ENCODE data around the gene CAVIN4. TPM values are rescaled to one million over a fixed set of nuclear protein-coding genes. Genes with fewer than 3 reads are reported as not detected.

CAVIN4 gene
- 0.26 to 0.47 TPM (median 0.39 TPM) in 5 replicates for total RNA-seq (2022; extraction: Qiagen RNA extraction)

GRCh38 chr9:100577776-100578448, at the start of gene CAVIN4:
Gene CAVIN4 (plus strand): TSS chr9:100578079. CDS start chr9:100578144, 65 bp downstream.

Other genes starting within 250 kb of the CAVIN4 start
- gene TEX10, start 225.1 kb upstream of the CAVIN4 start, total RNA-seq (2022; extraction: Qiagen RNA extraction), result 24.3 to 28.6 TPM (median 24.7 TPM) in 5 replicates
- 60.2 to 70.1 TPM (median 64.0 TPM) in 5 replicates for gene MSANTD3, start 150.9 kb upstream of the CAVIN4 start, total RNA-seq (2022; extraction: Qiagen RNA extraction)
- gene TMEFF1, start 104.9 kb upstream of the CAVIN4 start, total RNA-seq (2022; extraction: Qiagen RNA extraction), result 0.59 to 1.3 TPM (median 0.95 TPM) in 5 replicates

Measured in A549 treated with dexamethasone at 1 μM for 4 hours (cell line).